Mucosa of rectum (tissue), 2 donors: Measurements from ENCODE around the gene TBX21.

Experiments
- H3K27ac ChIP-seq, 2 donors: one replicate each; pipeline ENCODE4 v1.7.0; 2013; ENCODE audit warnings: inconsistent platforms in 2 of 2, low read depth in 2 of 2, low read length in 2 of 2
- H3K27me3 ChIP-seq, 2 donors: one replicate each; pipeline ENCODE4 v1.7.0; 2013; ENCODE audit warnings: low read length in 2 of 2; ENCODE audit not compliant: control insufficient read depth in 2 of 2, insufficient read depth in 2 of 2
- H3K36me3 ChIP-seq, 2 donors: one replicate each; pipeline ENCODE4 v1.7.0; 2013; ENCODE audit warnings: low read length in 2 of 2; ENCODE audit not compliant: control insufficient read depth in 2 of 2, insufficient read depth in 2 of 2
- H3K4me1 ChIP-seq, 2 donors: one replicate each; pipeline ENCODE4 v1.7.0; 2013; ENCODE audit warnings: low read length in 2 of 2, mild to moderate bottlenecking in 1 of 2; ENCODE audit not compliant: control insufficient read depth in 2 of 2, insufficient read depth in 2 of 2
- H3K4me3 ChIP-seq, 2 donors: one replicate each; pipeline ENCODE4 v1.7.0; 2013; ENCODE audit warnings: low read length in 2 of 2
- H3K9ac ChIP-seq, 2 donors: one replicate each; pipeline ENCODE4 v1.7.0; 2013; ENCODE audit warnings: low read length in 2 of 2, low read depth in 1 of 2, mild to moderate bottlenecking in 1 of 2
- H3K9me3 ChIP-seq, 2 donors: one replicate each; pipeline ENCODE4 v1.7.0; 2013; ENCODE audit warnings: low read length in 2 of 2; ENCODE audit not compliant: control insufficient read depth in 2 of 2
- donor health status: healthy.
- donor health status: Normal muscosa, but diverticular disease.

Gene TBX21

GRCh38 chr17:47720754-47721533 is 12.1 kb upstream of the TBX21 start:
- H3K27me3 ChIP-seq, result peaks cover 25 to 36% of the 10 kb centered on the region in 2 donors

DNA sequence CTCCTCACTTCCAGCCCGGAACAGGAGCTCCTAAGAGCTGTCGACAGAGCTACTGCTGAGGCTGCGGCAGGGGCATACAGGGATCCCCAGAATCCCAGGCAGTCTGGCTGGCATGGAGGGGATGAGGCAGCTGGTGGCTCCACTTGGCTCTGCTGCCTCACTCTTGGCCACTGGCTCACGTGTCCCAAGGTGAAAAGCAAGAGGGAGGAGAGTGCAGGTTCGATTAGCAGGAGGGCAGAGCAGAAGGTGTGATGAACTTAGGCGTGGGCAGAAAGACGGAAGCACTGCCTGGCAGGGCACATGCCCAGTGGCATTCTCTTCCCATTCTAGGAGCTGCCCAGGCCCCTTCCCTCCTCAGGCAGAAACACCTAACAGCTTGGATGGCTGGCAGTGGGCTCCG is 11.3 kb upstream of the TBX21 start:
- H3K4me1 ChIP-seq, result peaks cover 3% of the 10 kb centered on the region in 2 donors
- H3K27me3 ChIP-seq, result peaks cover 25 to 36% of the 10 kb centered on the region in 2 donors
- no peaks in the 10 kb centered on the region for H3K36me3 ChIP-seq
- H3K27ac ChIP-seq, result no peak overlapping the region
- H3K4me3 ChIP-seq, result no peak overlapping the region
- no peaks in the 10 kb centered on the region for H3K9me3 ChIP-seq
- no peak overlapping the region for H3K9ac ChIP-seq

More at GRCh38 chr17:47720754-47721533, 12.1 kb upstream of the TBX21 start:
- no peak overlapping the region for H3K9ac ChIP-seq
- no peak overlapping the region for H3K27ac ChIP-seq
- H3K9me3 ChIP-seq, result no peaks in the 10 kb centered on the region
- H3K36me3 ChIP-seq, result no peaks in the 10 kb centered on the region
- no peak overlapping the region for H3K4me3 ChIP-seq
- H3K4me1 ChIP-seq, result peaks cover 3% of the 10 kb centered on the region in 2 donors

DNA sequence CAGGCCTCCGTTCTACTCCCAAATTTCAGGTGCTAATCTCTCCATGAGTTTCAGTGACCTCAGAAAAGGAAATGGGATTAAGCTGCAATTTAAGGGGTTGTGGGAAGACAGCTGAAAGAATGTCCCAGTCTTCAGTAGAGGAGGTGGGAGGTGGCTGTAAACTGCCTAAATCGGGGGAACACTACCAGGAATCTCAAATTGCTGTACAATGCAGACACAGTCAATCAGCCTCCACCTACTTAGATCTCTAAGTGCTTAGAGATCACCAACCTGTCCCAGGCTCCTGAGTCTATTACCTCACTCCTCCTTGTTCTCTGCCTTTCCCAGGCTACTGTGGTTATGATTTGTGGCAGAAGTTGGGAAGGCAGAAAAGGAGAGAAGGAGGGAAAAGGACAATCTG is 8.3 kb upstream of the TBX21 start:
- no peak overlapping the region for H3K9ac ChIP-seq
- H3K27me3 ChIP-seq, result peaks cover 21 to 29% of the 10 kb centered on the region in 2 donors
- H3K4me3 ChIP-seq, result no peak overlapping the region
- no peak overlapping the region for H3K27ac ChIP-seq
- H3K36me3 ChIP-seq, result no peaks in the 10 kb centered on the region
- H3K9me3 ChIP-seq, result no peaks in the 10 kb centered on the region
- peaks cover 3% of the 10 kb centered on the region in 2 donors for H3K4me1 ChIP-seq

GRCh38 chr17:47725446-47726111 is 7.5 kb upstream of the TBX21 start:
- no peaks in the 10 kb centered on the region for H3K9me3 ChIP-seq
- H3K27me3 ChIP-seq, result peaks cover 18 to 23% of the 10 kb centered on the region in 2 donors
- no peaks in the 10 kb centered on the region for H3K36me3 ChIP-seq
- no peak overlapping the region for H3K4me3 ChIP-seq
- H3K4me1 ChIP-seq, result peaks cover 3% of the 10 kb centered on the region in 2 donors
- H3K9ac ChIP-seq, result no peak overlapping the region
- no peak overlapping the region for H3K27ac ChIP-seq

DNA sequence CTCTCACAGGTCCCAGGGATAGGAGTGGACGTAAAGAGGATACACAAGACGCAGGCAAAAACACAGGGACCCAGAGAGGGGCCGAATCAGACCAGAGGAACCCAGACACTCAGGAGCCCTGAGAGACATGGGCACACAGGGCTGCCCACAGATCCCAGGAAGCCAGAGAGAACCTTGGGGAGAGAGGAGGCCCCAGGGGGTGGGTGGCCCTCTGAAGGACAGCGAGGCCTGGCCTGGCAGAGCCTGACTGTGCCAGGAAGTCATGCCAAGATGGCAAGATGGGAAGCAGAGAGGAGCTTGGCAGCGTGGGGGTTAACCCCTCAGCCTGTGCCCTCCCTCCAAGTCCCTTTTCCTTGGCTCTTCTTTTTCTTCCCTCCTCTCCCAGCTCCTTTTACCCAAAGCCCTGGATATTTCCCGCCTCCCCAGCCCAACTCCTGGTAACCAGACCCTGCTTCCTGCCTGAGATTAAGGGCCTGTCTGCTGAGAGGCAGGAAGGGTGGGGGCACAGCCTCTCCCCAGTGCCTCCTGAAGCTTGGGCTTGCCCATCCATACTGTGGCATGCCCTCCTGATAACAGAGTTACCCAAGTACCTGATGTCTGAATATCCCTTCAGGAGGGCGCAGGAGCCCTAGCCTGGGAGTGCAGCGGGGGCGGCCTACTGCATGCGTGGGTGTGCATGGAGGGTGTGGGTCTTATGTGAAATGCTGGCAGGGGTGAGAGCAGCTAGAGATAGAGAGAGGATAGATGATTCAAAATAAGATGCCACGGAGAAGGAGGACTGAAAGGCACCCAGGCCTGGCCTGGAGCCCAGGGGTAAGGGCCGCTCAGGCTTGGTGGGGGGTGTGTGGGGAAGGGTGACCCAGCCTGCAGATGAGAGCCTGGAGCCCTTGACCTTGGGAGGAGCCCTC is 6.0 kb upstream of the TBX21 start:
- no peaks in the 10 kb centered on the region for H3K9me3 ChIP-seq
- no peaks in the 10 kb centered on the region for H3K4me1 ChIP-seq
- H3K27me3 ChIP-seq, result peaks cover 12 to 18% of the 10 kb centered on the region in 2 donors
- H3K9ac ChIP-seq, result no peak overlapping the region
- no peaks in the 10 kb centered on the region for H3K36me3 ChIP-seq
- no peak overlapping the region for H3K4me3 ChIP-seq
- H3K27ac ChIP-seq, result no peak overlapping the region

- Histone ChIP-seq H3K36me3 (no peaks in the 10 kb centered on the region), H3K27ac (no peak overlapping the region), H3K27me3 (peaks cover 15 to 16% of the 10 kb centered on the region in 2 donors), H3K9ac (no peak overlapping the region), H3K4me3 (no peak overlapping the region), H3K4me1 (no peaks in the 10 kb centered on the region), H3K9me3 (no peaks in the 10 kb centered on the region)
These were observed 5.4 kb upstream of the TBX21 start for GRCh38 chr17:47727704-47728036.

GRCh38 chr17:47728214-47728877 is 4.7 kb upstream of the TBX21 start:
- Histone ChIP-seq H3K4me3 (no peak overlapping the region), H3K36me3 (no peaks in the 10 kb centered on the region), H3K27me3 (peaks cover 17 to 19% of the 10 kb centered on the region in 2 donors), H3K27ac (no peak overlapping the region), H3K4me1 (no peaks in the 10 kb centered on the region), H3K9me3 (no peaks in the 10 kb centered on the region), H3K9ac (no peak overlapping the region)

DNA sequence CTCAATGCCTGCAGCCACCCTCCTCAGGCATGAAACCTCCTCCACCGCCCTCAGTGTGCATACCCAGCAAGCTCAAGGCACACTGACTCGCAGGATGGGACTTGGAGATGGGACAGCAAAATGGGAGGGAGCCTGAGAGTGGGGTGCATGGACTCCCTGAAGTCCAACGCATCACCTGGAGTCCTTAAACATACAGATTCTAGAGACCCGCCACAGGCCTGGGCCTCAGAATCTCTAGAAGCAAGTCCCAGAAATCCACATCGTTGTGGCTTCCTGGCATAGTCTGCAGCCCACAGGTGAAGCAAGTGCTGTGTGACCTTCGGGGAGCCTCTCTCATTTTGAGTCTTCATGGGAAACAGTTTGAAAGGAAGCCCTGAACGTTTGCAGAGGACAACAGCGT is 3.6 kb upstream of the TBX21 start:
- H3K9me3 ChIP-seq, result no peaks in the 10 kb centered on the region
- H3K4me1 ChIP-seq, result peaks cover 0 to 3% of the 10 kb centered on the region in 2 donors
- no peak overlapping the region for H3K4me3 ChIP-seq
- H3K9ac ChIP-seq, result no peak overlapping the region
- no peak overlapping the region for H3K27ac ChIP-seq
- H3K36me3 ChIP-seq, result no peaks in the 10 kb centered on the region
- peaks cover 24 to 25% of the 10 kb centered on the region in 2 donors for H3K27me3 ChIP-seq

DNA sequence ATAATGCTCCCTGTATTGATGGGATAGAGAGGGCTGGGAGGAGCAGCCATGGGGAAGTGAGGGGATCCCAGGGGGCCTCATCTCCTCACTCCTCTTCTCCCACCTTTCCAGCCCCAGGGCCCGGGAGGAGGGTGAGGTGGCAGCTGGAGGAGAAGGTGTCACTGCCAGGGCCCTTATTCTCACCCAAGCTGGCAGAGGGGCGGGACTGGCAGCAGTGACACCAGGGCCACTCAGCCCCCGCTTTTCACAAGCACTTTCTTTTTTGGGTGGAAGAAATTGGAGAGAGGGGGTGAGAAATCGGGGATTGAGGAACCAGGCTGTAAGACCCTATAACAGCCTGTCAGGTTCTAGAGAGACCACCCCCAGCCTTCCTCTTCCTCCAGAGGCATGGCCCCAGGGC is 2.4 kb upstream of the TBX21 start:
- Histone ChIP-seq H3K4me3 (no peak overlapping the region), H3K9me3 (no peaks in the 10 kb centered on the region), H3K4me1 (peaks cover 0 to 3% of the 10 kb centered on the region in 2 donors), H3K36me3 (no peaks in the 10 kb centered on the region), H3K27me3 (peaks cover 29 to 37% of the 10 kb centered on the region in 2 donors), H3K27ac (no peak overlapping the region), H3K9ac (no peak overlapping the region)
